Fibroblast of lung (primary cell): Measurements from ENCODE around the gene ATP5F1A. TPM values are rescaled to one million over a fixed set of nuclear protein-coding genes. Genes with fewer than 3 reads are reported as not detected.

ENCODE experiments used
- polyA plus RNA-seq, 2 donors: library from polyadenylated mRNA; depleted of rRNA in 1 of 2; stranded (reverse) in 1 of 2; unstranded in 1 of 2; fragments of >200 nt; gene quantifications; 2 replicates each; pipeline ENCODE4 v1.2.1, GENCODE V29; 2011 to 2012; ENCODE audit warnings: missing spikeins in 1 of 2
- total RNA-seq: library from RNA; depleted of rRNA; stranded (reverse); fragments of >200 nt; gene quantifications from 2 replicates; pipeline ENCODE4 v1.2.1, GENCODE V29; 2014

Gene ATP5F1A
- total and polyA plus RNA-seq, 2 donors (not counting 1 experiment from before 2014, with no cell fraction given), result 591 to 791 TPM

Other genes with a start within 250 kb of the ATP5F1A start
- 34.2 and 87.4 TPM in 2 replicates for gene EPG5, start 131.0 kb downstream of the ATP5F1A start, total RNA-seq
- 60.0 and 65.0 TPM in 2 replicates for gene EPG5, start 131.0 kb downstream of the ATP5F1A start, polyA plus RNA-seq
- gene PSTPIP2, start 26.0 kb downstream of the ATP5F1A start, total RNA-seq, result 8.2 and 13.4 TPM in 2 replicates
- gene PSTPIP2, start 26.0 kb downstream of the ATP5F1A start, polyA plus RNA-seq, result 18.4 and 18.7 TPM in 2 replicates
- gene HAUS1, start 6.1 kb upstream of the ATP5F1A start, total RNA-seq, result 25.4 and 37.0 TPM in 2 replicates
- gene HAUS1, start 6.1 kb upstream of the ATP5F1A start, polyA plus RNA-seq, result 52.8 and 90.3 TPM in 2 replicates